ENCODE measurements around the gene NID1. TPM values are rescaled to one million over a fixed set of nuclear protein-coding genes. Genes with fewer than 3 reads are reported as not detected.

Gene NID1
- total RNA-seq, 1 donor from 2014 or later, result 32.5 TPM

- H4K20me1 ChIP-seq (ENCODE audit: low read depth), result no peaks in the 10 kb centered on the region
- no peaks in the 10 kb centered on the region for H3K9me3 ChIP-seq (ENCODE audit: low read depth)
- no peak overlapping the region for H3K27ac Mint-ChIP-seq
- no peaks in the 10 kb centered on the region for H3K4me1 ChIP-seq
- no peaks in the 10 kb centered on the region for H3F3A ChIP-seq (ENCODE audit: low read depth)
- peak overlapping the region; percentile 92 for H2AFZ ChIP-seq (replicated peaks)
- no peak overlapping the region for H3K4me3 ChIP-seq
- H3K27ac ChIP-seq, result no peak overlapping the region
- H3K27me3 ChIP-seq, result peaks cover 4% of the 10 kb centered on the region
- no peaks in the 10 kb centered on the region for H3K36me3 Mint-ChIP-seq
- peak; percentile 69 for DNase-seq (ENCODE audit: low spot score)
- no peak for TF ChIP-seq EZH2phosphoT487 (IDR thresholded peaks at IDR 0.05)
- no peak for TF ChIP-seq EZH2 (IDR thresholded peaks at IDR 0.05)
- TF ChIP-seq, protein P1, sequence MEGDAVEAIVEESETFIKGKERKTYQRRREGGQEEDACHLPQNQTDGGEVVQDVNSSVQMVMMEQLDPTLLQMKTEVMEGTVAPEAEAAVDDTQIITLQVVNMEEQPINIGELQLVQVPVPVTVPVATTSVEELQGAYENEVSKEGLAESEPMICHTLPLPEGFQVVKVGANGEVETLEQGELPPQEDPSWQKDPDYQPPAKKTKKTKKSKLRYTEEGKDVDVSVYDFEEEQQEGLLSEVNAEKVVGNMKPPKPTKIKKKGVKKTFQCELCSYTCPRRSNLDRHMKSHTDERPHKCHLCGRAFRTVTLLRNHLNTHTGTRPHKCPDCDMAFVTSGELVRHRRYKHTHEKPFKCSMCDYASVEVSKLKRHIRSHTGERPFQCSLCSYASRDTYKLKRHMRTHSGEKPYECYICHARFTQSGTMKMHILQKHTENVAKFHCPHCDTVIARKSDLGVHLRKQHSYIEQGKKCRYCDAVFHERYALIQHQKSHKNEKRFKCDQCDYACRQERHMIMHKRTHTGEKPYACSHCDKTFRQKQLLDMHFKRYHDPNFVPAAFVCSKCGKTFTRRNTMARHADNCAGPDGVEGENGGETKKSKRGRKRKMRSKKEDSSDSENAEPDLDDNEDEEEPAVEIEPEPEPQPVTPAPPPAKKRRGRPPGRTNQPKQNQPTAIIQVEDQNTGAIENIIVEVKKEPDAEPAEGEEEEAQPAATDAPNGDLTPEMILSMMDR (IDR thresholded peaks at IDR 0.05), result peak; percentile 88
- no peaks in the 10 kb centered on the region for H3K9me3 Mint-ChIP-seq
- peaks cover 5% of the 10 kb centered on the region for H3K27me3 Mint-ChIP-seq (ENCODE audit: insufficient read depth, low read depth)
- peaks cover 2% of the 10 kb centered on the region for H3K4me1 Mint-ChIP-seq
- H3K36me3 ChIP-seq, result no peaks in the 10 kb centered on the region
- no peaks in the 10 kb centered on the region for H3K79me2 ChIP-seq (ENCODE audit: low read depth)
- H3K4me3 Mint-ChIP-seq, result no peak overlapping the region
- H3K4me2 ChIP-seq, result no peak overlapping the region
- H3K9ac ChIP-seq, result no peak overlapping the region
These were observed 38.8 kb upstream of the NID1 start for GRCh38 chr1:236103646-236104218.

DNA sequence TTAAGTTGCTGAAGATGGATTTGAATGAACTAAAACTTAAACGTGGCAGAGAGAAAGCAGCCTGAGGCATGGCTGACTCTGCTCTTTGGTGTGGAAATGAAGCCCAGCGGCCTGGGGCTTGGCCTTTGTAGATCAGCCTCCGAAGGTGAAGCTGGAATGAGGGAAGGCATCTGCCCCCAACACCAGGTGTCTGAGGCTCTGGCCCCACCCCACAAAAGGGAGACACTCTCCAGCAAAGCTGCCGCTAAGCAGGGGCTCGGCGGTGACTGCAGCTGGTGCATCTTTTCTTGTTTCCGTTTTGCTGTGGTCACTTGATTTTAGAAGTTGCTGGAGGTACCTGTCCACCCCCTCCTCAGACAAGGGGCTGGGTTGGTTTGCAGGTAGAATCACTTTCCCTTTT, 38.2 kb upstream of the NID1 start:
- H3K9me3 Mint-ChIP-seq, result no peaks in the 10 kb centered on the region

GRCh38 chr1:236102611-236103010, 37.7 kb upstream of the NID1 start:
- Mint-ChIP-seq H3K4me3 (no peak overlapping the region), H3K4me1 (peaks cover 2% of the 10 kb centered on the region), H3K27me3 (ENCODE audit: insufficient read depth, low read depth) (peaks cover 5% of the 10 kb centered on the region), H3K36me3 (no peaks in the 10 kb centered on the region), H3K27ac (no peak overlapping the region), H3K9me3 (no peaks in the 10 kb centered on the region)
- Histone ChIP-seq H3K27me3 (peaks cover 4% of the 10 kb centered on the region), H3K4me3 (no peak overlapping the region), H2AFZ (replicated peaks) (no peak overlapping the region), H3K4me1 (no peaks in the 10 kb centered on the region), H3K79me2 (ENCODE audit: low read depth) (no peaks in the 10 kb centered on the region), H3K9ac (no peak overlapping the region), H3K9me3 (ENCODE audit: low read depth) (no peaks in the 10 kb centered on the region), H3K27ac (no peak overlapping the region), H4K20me1 (ENCODE audit: low read depth) (no peaks in the 10 kb centered on the region), H3K4me2 (no peak overlapping the region), H3F3A (ENCODE audit: low read depth) (no peaks in the 10 kb centered on the region), H3K36me3 (no peaks in the 10 kb centered on the region)
- TF ChIP-seq, protein P1 (IDR thresholded peaks at IDR 0.05), result no peak
- TF ChIP-seq EZH2phosphoT487 (IDR thresholded peaks at IDR 0.05) (no peak), EZH2 (IDR thresholded peaks at IDR 0.05) (no peak)
- no peak for DNase-seq (ENCODE audit: low spot score)

More for the DNA sequence above, 38.2 kb upstream of the NID1 start:
- no peak overlapping the region for H3K4me3 Mint-ChIP-seq
- Histone ChIP-seq H3K9me3 (ENCODE audit: low read depth) (no peaks in the 10 kb centered on the region), H3K79me2 (ENCODE audit: low read depth) (no peaks in the 10 kb centered on the region), H3F3A (ENCODE audit: low read depth) (no peaks in the 10 kb centered on the region), H2AFZ (replicated peaks) (no peak overlapping the region), H3K9ac (no peak overlapping the region), H4K20me1 (ENCODE audit: low read depth) (no peaks in the 10 kb centered on the region), H3K27ac (no peak overlapping the region), H3K27me3 (peaks cover 4% of the 10 kb centered on the region), H3K4me3 (no peak overlapping the region), H3K4me1 (no peaks in the 10 kb centered on the region), H3K4me2 (no peak overlapping the region), H3K36me3 (no peaks in the 10 kb centered on the region)
- no peak overlapping the region for H3K27ac Mint-ChIP-seq
- no peak for DNase-seq (ENCODE audit: low spot score)
- TF ChIP-seq EZH2 (IDR thresholded peaks at IDR 0.05) (no peak), EZH2phosphoT487 (IDR thresholded peaks at IDR 0.05) (no peak)
- TF ChIP-seq, protein P1 (IDR thresholded peaks at IDR 0.05), result no peak
- H3K27me3 Mint-ChIP-seq (ENCODE audit: insufficient read depth, low read depth), result peaks cover 5% of the 10 kb centered on the region
- peaks cover 2% of the 10 kb centered on the region for H3K4me1 Mint-ChIP-seq
- H3K36me3 Mint-ChIP-seq, result no peaks in the 10 kb centered on the region
